DOHH2 (cell line): ENCODE results near the gene DHRS9.

ENCODE experiments used
- CTCF ChIP-seq: fragments of 200-600 bp; sonication (generic); IDR thresholded peaks from one replicate; pipeline ENCODE4 v1.5.1; 2014; ENCODE audit warnings: antibody characterized with exemption, mild to moderate bottlenecking, low read depth, low read length; ENCODE audit not compliant: poor library complexity, severe bottlenecking
- EZH2phosphoT487 ChIP-seq: fragments of 200-600 bp; sonication (generic); IDR thresholded peaks from 2 replicates; pipeline ENCODE4 v1.6.1; 2017; ENCODE audit warnings: borderline replicate concordance, mild to moderate bottlenecking, antibody characterized with exemption, low read length, moderate library complexity, mixed read lengths

GRCh38 chr2:169036736-169037440 is 32.5 kb upstream of the DHRS9 start:
- no peak for TF ChIP-seq CTCF
- TF ChIP-seq EZH2phosphoT487: no peak
